ENCODE measurements around the gene ZFP64. TPM values are rescaled to one million over a fixed set of nuclear protein-coding genes. Genes with fewer than 3 reads are reported as not detected.
A peak's percentile ranks its signal among the peaks of the same experiment; 100 is the strongest.

ZFP64 gene
- total and polyA plus RNA-seq, 5 donors from 2014 or later: 6.7 to 14.9 (median 8.3) TPM

- Mint-ChIP-seq H3K9me3 (no peaks in the 10 kb centered on the region), H3K4me1 (no peaks in the 10 kb centered on the region), H3K36me3 (peaks cover 13% of the 10 kb centered on the region), H3K27me3 (no peaks in the 10 kb centered on the region), H3K27ac (no peak overlapping the region), H3K4me3 (no peak overlapping the region)
- no peak for ATAC-seq (ENCODE audit: low read depth in 2 of 2)
- H3K27ac ChIP-seq (ENCODE audit: insufficient read depth, low read length, poor library complexity, severe bottlenecking): no peak overlapping the region
- DNase-seq: no peak
- no peaks in the 10 kb centered on the region for H3K36me3 ChIP-seq (ENCODE audit: control insufficient read depth, insufficient read depth, low read length)
- no peak overlapping the region for H3K4me3 ChIP-seq (ENCODE audit: low read depth, low read length)
- no peaks in the 10 kb centered on the region for H3K27me3 ChIP-seq (ENCODE audit: control insufficient read depth, insufficient read depth, low read length)
- H3K4me1 ChIP-seq (ENCODE audit: control insufficient read depth, insufficient read depth, low read length, poor library complexity, severe bottlenecking): no peaks in the 10 kb centered on the region
- no peaks in the 10 kb centered on the region for H3K9me3 ChIP-seq (ENCODE audit: control insufficient read depth in 2 of 2, low read length in 2 of 2)
Observed at GRCh38 chr20:52118016-52118623, 73.5 kb downstream of the ZFP64 start.

- Histone ChIP-seq H3K4me3 (ENCODE audit: low read depth, low read length) (no peak overlapping the region), H3K9me3 (ENCODE audit: control insufficient read depth in 2 of 2, low read length in 2 of 2) (no peaks in the 10 kb centered on the region), H3K4me1 (ENCODE audit: control insufficient read depth, insufficient read depth, low read length, poor library complexity, severe bottlenecking) (no peaks in the 10 kb centered on the region), H3K27me3 (ENCODE audit: control insufficient read depth, insufficient read depth, low read length) (peaks cover 3% of the 10 kb centered on the region), H3K36me3 (ENCODE audit: control insufficient read depth, insufficient read depth, low read length) (no peaks in the 10 kb centered on the region), H3K27ac (ENCODE audit: insufficient read depth, low read length, poor library complexity, severe bottlenecking) (no peak overlapping the region)
- Mint-ChIP-seq H3K27ac (no peak overlapping the region), H3K4me3 (no peak overlapping the region), H3K36me3 (peaks cover 23% of the 10 kb centered on the region), H3K27me3 (peaks cover 27% of the 10 kb centered on the region), H3K4me1 (peaks cover 0 to 8% (median 0%) of the 10 kb centered on the region in 4 donors), H3K9me3 (peaks cover 0 to 2% (median 0%) of the 10 kb centered on the region in 7 donors)
- ATAC-seq (ENCODE audit: low read depth in 2 of 2) (no peak), DNase-seq (no peak)
Observed at GRCh38 chr20:52110456-52110855, 81.1 kb downstream of the ZFP64 start.

- peaks cover 0 to 2% (median 0%) of the 10 kb centered on the region in 7 donors for H3K9me3 Mint-ChIP-seq
- peaks cover 6% of the 10 kb centered on the region for H3K27me3 ChIP-seq (ENCODE audit: control insufficient read depth, insufficient read depth, low read length)
- H3K4me1 Mint-ChIP-seq: peaks cover 0 to 26% (median 12%) of the 10 kb centered on the region in 4 donors
- H3K9me3 ChIP-seq (ENCODE audit: control insufficient read depth in 2 of 2, low read length in 2 of 2): no peaks in the 10 kb centered on the region
- ATAC-seq (ENCODE audit: low read depth in 2 of 2) (no peak), DNase-seq (peak in 1 of 3 donors; percentile 20)
- peak overlapping the region in 1 of 4 donors; percentile 41 for H3K4me3 Mint-ChIP-seq
- no peaks in the 10 kb centered on the region for H3K36me3 ChIP-seq (ENCODE audit: control insufficient read depth, insufficient read depth, low read length)
- H3K4me3 ChIP-seq (ENCODE audit: low read depth, low read length): no peak overlapping the region
- H3K27ac ChIP-seq (ENCODE audit: insufficient read depth, low read length, poor library complexity, severe bottlenecking): no peak overlapping the region
- peaks cover 57% of the 10 kb centered on the region for H3K27me3 Mint-ChIP-seq
- peaks cover 17% of the 10 kb centered on the region for H3K4me1 ChIP-seq (ENCODE audit: control insufficient read depth, insufficient read depth, low read length, poor library complexity, severe bottlenecking)
- H3K36me3 Mint-ChIP-seq: peaks cover 22% of the 10 kb centered on the region
- no peak overlapping the region for H3K27ac Mint-ChIP-seq
Observed at GRCh38 chr20:52105442-52106422, 85.8 kb downstream of the ZFP64 start.

GRCh38 chr20:52104546-52105441 lies 86.8 kb downstream of the ZFP64 start:
- Histone ChIP-seq H3K4me1 (ENCODE audit: control insufficient read depth, insufficient read depth, low read length, poor library complexity, severe bottlenecking) (peaks cover 17% of the 10 kb centered on the region), H3K27ac (ENCODE audit: insufficient read depth, low read length, poor library complexity, severe bottlenecking) (no peak overlapping the region), H3K9me3 (ENCODE audit: control insufficient read depth in 2 of 2, low read length in 2 of 2) (no peaks in the 10 kb centered on the region), H3K27me3 (ENCODE audit: control insufficient read depth, insufficient read depth, low read length) (peaks cover 6% of the 10 kb centered on the region), H3K36me3 (ENCODE audit: control insufficient read depth, insufficient read depth, low read length) (no peaks in the 10 kb centered on the region), H3K4me3 (ENCODE audit: low read depth, low read length) (no peak overlapping the region)
- Mint-ChIP-seq H3K4me1 (peaks cover 0 to 26% (median 12%) of the 10 kb centered on the region in 4 donors), H3K27me3 (peaks cover 53% of the 10 kb centered on the region), H3K4me3 (peak overlapping the region in 3 of 4 donors; percentile 49 to 91 (median 62)), H3K9me3 (peaks cover 0 to 2% (median 0%) of the 10 kb centered on the region in 7 donors), H3K36me3 (peaks cover 13% of the 10 kb centered on the region), H3K27ac (no peak overlapping the region)
- no peak for ATAC-seq (ENCODE audit: low read depth in 2 of 2)
- DNase-seq: no peak

GRCh38 chr20:52103913-52104545 lies 87.5 kb downstream of the ZFP64 start:
- DNase-seq (no peak), ATAC-seq (ENCODE audit: low read depth in 2 of 2) (no peak)
- Histone ChIP-seq H3K4me3 (ENCODE audit: low read depth, low read length) (no peak overlapping the region), H3K27me3 (ENCODE audit: control insufficient read depth, insufficient read depth, low read length) (peaks cover 6% of the 10 kb centered on the region), H3K36me3 (ENCODE audit: control insufficient read depth, insufficient read depth, low read length) (no peaks in the 10 kb centered on the region), H3K9me3 (ENCODE audit: control insufficient read depth in 2 of 2, low read length in 2 of 2) (no peaks in the 10 kb centered on the region), H3K27ac (ENCODE audit: insufficient read depth, low read length, poor library complexity, severe bottlenecking) (no peak overlapping the region), H3K4me1 (ENCODE audit: control insufficient read depth, insufficient read depth, low read length, poor library complexity, severe bottlenecking) (peaks cover 17% of the 10 kb centered on the region)
- H3K36me3 Mint-ChIP-seq: peaks cover 11% of the 10 kb centered on the region
- H3K27ac Mint-ChIP-seq: no peak overlapping the region
- peaks cover 0 to 26% (median 12%) of the 10 kb centered on the region in 4 donors for H3K4me1 Mint-ChIP-seq
- peaks cover 0 to 2% (median 0%) of the 10 kb centered on the region in 7 donors for H3K9me3 Mint-ChIP-seq
- H3K4me3 Mint-ChIP-seq: peak overlapping the region in 3 of 4 donors; percentile 49 to 91 (median 62)
- peaks cover 53% of the 10 kb centered on the region for H3K27me3 Mint-ChIP-seq

GRCh38 chr20:52103335-52103912 lies 88.2 kb downstream of the ZFP64 start:
- no peaks in the 10 kb centered on the region for H3K36me3 ChIP-seq (ENCODE audit: control insufficient read depth, insufficient read depth, low read length)
- H3K4me1 Mint-ChIP-seq: peaks cover 0 to 26% (median 12%) of the 10 kb centered on the region in 4 donors
- no peaks in the 10 kb centered on the region for H3K9me3 ChIP-seq (ENCODE audit: control insufficient read depth in 2 of 2, low read length in 2 of 2)
- DNase-seq (peak in 1 of 3 donors; percentile 7), ATAC-seq (ENCODE audit: low read depth in 2 of 2) (no peak)
- H3K27ac Mint-ChIP-seq: no peak overlapping the region
- peaks cover 11% of the 10 kb centered on the region for H3K36me3 Mint-ChIP-seq
- peaks cover 6% of the 10 kb centered on the region for H3K27me3 ChIP-seq (ENCODE audit: control insufficient read depth, insufficient read depth, low read length)
- H3K27me3 Mint-ChIP-seq: peaks cover 53% of the 10 kb centered on the region
- no peak overlapping the region for H3K27ac ChIP-seq (ENCODE audit: insufficient read depth, low read length, poor library complexity, severe bottlenecking)
- peaks cover 17% of the 10 kb centered on the region for H3K4me1 ChIP-seq (ENCODE audit: control insufficient read depth, insufficient read depth, low read length, poor library complexity, severe bottlenecking)
- no peaks in the 10 kb centered on the region for H3K9me3 Mint-ChIP-seq
- peak overlapping the region in 1 of 4 donors; percentile 62 for H3K4me3 Mint-ChIP-seq
- no peak overlapping the region for H3K4me3 ChIP-seq (ENCODE audit: low read depth, low read length)
